Fibroblast of pulmonary artery (primary cell): ENCODE measurements around the gene GNB1L.

Source experiments
- DNase-seq: peaks from one replicate; pipeline ENCODE4 v3.0.0-alpha.2; 2010; ENCODE audit warnings: low read depth
- H3K4me3 ChIP-seq: replicated peaks from 2 replicates; pipeline ENCODE4 v1.5.1; 2011; ENCODE audit warnings: low read depth, mild to moderate bottlenecking, control low read depth, low read length, moderate library complexity
- CTCF ChIP-seq: IDR thresholded peaks from 2 replicates; pipeline ENCODE4 v1.5.1; 2011; ENCODE audit warnings: mild to moderate bottlenecking, control low read depth, low read length, inconsistent platforms; ENCODE audit errors: missing control alignments

GNB1L gene

GRCh38 chr22:19819208-19819910 lies 35.3 kb downstream of the GNB1L start:
- TF ChIP-seq CTCF, result no peak
- no peak for DNase-seq
- no peak overlapping the region for H3K4me3 ChIP-seq

GRCh38 chr22:19818324-19819207 lies 36.1 kb downstream of the GNB1L start:
- no peak for DNase-seq
- no peak overlapping the region for H3K4me3 ChIP-seq
- TF ChIP-seq CTCF, result no peak

- no peak overlapping the region for H3K4me3 ChIP-seq
- TF ChIP-seq CTCF, result no peak
- no peak for DNase-seq
Observed at GRCh38 chr22:19816372-19817119, 38.1 kb downstream of the GNB1L start.

- DNase-seq, result no peak
- no peak overlapping the region for H3K4me3 ChIP-seq
- TF ChIP-seq CTCF, result no peak
Observed at GRCh38 chr22:19815823-19816290, 38.8 kb downstream of the GNB1L start.

- TF ChIP-seq CTCF, result no peak
- H3K4me3 ChIP-seq, result no peak overlapping the region
- DNase-seq, result no peak
Observed at GRCh38 chr22:19815093-19815822, 39.4 kb downstream of the GNB1L start.

- no peak for TF ChIP-seq CTCF
- no peak for DNase-seq
- H3K4me3 ChIP-seq, result no peak overlapping the region
Observed at GRCh38 chr22:19814428-19814827, 40.2 kb downstream of the GNB1L start.
